Kidney capillary endothelial cell (primary cell): ENCODE data around the gene ENDOU.
"Not testable (repeated sequence)": the region's sequence is repeated elsewhere in the genome, so short reads cannot be mapped to it uniquely, and the experiment has no call there.

ENCODE experiments used
- DNase-seq: peaks from one replicate; pipeline ENCODE4 v3.0.0-alpha.2; 2018; ENCODE audit warnings: low spot score

ENDOU gene

GRCh38 chr12:47687636-47688035 is 37.7 kb downstream of the ENDOU start:
- no peak for DNase-seq

GRCh38 chr12:47686645-47687240 is 38.5 kb downstream of the ENDOU start:
- DNase-seq = peak; percentile 23

- DNase-seq = no peak
These were observed 45.5 kb downstream of the ENDOU start for GRCh38 chr12:47679785-47680184.

- DNase-seq = no peak
These were observed 53.2 kb downstream of the ENDOU start for GRCh38 chr12:47672068-47672467.

- DNase-seq = not testable (repeated sequence)
These were observed 57.4 kb downstream of the ENDOU start for GRCh38 chr12:47667935-47668334.
